HG03457 (cell line): ENCODE results near the gene FCN1.

ENCODE experiments used
- ATAC-seq: cut with Tn5 transposase; IDR thresholded peaks from one replicate; pipeline ENCODE4 v1.9.1; 2021; ENCODE audit warnings: moderate number of reproducible peaks; ENCODE audit not compliant: unreplicated experiment

FCN1 gene

GRCh38 chr9:134915046-134915985 is 2.4 kb downstream of the FCN1 start:
- no peak for ATAC-seq

- no peak for ATAC-seq
These were observed 3.2 kb downstream of the FCN1 start for GRCh38 chr9:134914501-134914834.

DNA sequence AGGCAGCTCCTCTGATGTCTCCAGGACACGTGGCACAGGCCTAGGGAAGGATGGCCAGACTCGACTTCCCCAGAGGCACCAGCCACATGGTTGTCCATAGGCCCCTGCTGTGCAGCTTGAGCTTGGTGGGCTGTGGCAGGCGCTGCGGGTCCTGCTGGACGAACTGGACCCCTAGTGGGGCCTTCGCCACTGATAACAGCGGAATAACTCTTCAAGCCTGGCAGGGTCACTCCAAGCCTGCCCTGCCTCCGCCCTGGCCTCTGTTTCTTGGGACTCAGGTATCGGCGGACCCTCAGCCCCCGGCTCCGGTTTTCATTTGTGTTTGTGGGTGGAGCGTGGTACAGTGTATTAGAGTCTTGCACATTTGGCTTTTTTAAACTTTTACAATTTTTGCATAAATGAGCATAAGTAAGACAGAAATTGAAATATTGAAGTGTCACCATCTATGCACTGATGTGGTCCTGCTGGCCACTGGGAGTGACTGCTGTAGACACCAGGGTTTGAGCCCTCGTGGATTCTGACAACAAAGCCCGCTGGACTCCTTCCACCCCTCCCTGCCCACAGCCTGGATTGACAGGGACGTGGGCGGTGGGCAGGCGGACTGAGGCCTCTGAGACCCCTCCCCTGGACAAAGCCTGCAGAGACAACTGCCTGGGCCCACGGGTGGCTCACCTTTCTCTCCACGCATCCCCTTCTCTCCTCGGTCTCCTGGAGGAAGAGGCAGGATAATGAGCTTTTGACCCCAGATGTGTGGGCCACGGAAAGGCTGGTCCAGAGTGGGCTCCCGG is 3.8 kb downstream of the FCN1 start:
- ATAC-seq, result no peak

DNA sequence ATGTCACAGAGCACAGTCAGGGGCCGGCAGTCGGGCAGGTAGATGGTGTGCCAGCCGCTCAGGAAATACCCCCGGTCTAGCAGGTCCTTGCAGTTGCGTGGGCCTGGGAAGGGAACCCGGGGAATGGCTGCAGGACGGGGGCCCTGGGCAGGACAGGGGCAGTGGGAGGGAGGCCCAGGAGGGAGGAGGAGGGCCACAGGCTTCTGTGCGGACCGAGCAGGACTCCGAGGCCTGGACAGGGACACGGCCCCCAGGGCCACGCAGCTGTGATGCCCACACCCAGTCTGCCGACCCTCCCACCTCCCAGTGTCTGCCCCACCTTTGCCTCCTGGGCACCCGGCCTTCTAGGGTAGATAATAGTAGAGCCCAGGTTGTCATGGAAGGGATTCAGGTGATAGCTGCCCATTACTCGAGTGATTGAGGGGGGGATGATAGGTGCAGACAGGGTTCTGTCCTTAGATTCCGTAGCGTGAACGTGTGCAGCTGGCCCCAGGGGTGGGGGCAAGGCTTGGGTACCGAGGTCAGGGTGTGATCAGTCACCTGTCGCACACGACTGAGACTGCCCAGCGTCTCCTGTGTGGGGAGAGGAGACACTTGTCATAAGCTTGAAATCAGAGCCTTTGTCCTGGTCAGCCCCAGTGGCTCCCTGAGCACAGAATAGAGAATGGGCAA is 4.5 kb downstream of the FCN1 start:
- ATAC-seq, result no peak

- ATAC-seq, result no peak
These were observed 5.4 kb downstream of the FCN1 start for GRCh38 chr9:134912126-134912840.

DNA sequence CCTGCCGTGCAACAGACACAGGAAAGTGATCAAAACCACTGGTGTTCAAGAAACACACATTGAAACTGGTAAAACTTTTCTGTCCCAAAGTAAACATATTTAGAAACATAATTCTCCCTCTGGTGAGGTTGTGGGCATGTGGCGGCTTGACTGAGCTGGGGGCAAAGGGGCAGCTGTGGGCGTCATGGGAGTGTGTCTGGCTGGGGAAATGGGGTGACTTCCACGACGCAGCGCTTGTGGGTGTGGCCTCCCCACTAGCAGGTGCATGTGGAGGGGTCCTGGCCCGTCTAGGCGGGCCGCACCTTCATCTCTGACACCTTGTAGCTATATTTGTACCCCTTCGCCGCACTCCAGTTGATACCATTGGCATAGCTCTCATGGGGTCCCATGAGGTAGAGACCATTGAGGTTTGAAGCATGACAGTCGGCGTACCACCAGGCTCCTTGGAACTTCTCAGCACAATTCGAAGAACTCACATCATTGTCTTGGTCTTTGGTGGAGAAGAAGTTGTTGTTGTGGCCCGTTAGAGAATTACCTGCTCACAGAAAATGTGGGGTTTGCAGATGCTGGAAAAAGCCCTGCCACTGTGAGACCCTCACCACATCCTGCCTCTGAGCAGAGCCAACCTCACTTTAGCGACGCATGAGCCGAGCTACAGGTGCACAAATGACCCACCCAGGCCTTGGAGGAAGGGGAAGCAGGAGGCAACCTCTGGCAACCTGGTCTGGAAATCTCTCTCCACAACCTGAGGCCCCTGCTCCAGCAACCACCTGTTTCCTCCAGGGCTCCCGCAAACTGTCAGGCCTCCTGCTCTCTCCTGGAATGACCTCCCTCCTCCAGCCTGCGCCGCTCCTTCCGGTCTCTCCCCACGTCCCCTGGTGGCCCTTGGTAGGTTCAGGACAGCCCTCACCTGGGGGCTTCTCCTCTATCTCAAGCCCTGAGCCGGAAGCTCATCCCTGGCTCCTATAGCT is 7.9 kb downstream of the FCN1 start:
- ATAC-seq, result no peak

DNA sequence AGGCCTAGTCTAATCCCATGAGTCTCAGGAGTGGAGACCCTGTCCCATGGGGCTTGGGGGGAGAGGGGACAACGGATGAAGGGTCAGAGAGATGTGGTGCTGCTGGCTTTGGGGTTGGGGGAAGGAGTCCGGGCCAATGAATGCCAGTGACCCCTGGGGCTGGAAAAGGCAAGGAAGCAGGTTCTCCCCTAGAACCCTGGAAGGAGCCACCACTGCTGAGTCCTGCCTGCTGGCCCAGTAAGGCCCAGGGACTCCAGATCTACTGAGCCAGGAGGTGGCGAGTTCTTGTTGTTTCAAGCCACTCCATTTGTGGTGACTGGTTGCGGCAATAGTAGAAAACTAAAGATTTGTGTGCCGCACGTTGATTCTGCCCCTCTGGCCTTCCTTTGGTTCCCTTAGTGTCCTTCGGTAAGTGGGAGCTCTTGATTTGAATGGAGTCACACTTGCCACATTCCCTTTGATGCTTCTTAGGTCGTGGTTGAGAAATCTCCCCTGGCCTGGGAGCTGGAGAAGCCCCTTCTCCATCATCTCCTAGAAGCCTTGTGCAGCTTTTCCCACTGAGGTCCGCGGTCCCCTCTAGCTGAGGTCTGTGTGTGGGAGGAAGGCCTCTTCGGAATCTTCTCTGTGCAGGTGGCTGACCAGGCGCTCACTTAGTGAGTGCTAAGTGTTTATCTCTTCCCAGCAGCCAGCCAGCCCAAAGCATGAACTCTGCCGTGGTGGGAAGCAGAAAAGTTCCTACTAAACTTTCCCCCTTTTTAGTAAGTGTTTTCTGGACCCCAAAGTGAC is 9.0 kb downstream of the FCN1 start:
- ATAC-seq, result no peak

- ATAC-seq, result no peak
These were observed 14.8 kb downstream of the FCN1 start for GRCh38 chr9:134902936-134903335.

DNA sequence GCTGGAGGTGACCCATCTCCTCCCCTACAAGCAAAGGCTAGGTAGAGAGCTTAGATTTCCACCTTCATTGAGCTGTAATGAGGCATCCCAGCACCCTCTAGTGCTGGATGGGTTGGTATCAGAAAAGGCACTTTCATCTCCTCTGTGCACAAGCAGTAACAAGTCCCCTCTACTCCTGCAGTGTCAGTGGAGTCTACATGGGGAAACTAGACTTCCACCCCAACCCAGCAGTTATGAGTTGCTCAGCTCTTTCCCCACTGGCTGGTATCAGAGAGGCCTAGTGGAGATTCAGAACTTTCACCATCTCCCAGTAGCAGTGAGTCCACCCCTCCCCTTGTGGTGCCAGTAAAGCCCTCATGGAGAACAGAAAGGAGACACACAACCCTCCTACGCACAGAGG is 17.9 kb downstream of the FCN1 start:
- ATAC-seq, result no peak

GRCh38 chr9:134899168-134899567 is 18.5 kb downstream of the FCN1 start:
- ATAC-seq, result no peak

- ATAC-seq, result no peak
These were observed 19.4 kb downstream of the FCN1 start for GRCh38 chr9:134898319-134898718.

DNA sequence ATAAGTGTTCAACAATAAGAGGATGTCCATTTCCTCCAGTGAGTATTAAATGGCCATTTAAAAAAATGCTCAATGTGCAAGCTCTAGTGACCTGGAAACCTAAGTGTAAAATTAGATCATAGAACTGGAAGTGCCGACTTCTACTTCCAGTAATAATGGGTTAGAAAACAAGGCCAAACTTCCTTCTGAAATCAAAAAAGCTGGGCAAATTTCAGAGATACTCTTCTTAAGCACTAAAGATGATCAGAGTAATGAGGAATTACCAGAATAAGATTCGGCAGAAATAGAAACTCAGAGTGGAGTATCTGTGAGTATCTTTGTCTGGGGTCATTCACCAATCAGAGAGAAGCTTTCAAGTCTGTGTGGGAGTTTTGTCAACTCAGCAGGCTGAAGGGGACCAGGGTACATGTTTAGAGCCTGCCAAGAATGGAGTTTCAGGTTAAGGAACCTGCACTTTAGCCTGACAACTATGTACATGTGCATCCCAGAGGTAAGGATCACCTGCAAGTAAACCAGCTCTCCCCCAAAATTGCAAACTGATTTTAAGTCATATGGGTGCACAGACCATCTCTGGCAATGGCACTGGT is 20.0 kb downstream of the FCN1 start:
- ATAC-seq, result no peak

- ATAC-seq, result no peak
These were observed 20.7 kb downstream of the FCN1 start for GRCh38 chr9:134896834-134897583.

- no peak for ATAC-seq
These were observed 21.5 kb downstream of the FCN1 start for GRCh38 chr9:134895908-134896833.

DNA sequence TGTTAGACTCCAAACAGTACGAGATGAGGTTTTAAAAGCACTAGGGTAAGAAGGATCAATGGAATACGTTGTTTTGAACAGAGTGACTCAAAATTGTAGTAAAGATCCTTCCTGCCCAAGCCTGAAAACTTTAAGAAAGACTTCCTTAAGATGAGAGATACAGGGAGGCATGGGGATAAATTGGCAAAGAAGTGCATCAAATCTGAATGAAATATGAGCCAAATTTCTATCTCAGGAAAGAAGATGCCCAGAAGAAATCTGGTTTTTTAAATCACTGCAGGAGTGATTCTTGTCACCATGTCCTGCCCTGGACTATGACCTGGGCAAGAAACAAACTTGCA is 22.2 kb downstream of the FCN1 start:
- ATAC-seq, result no peak

DNA sequence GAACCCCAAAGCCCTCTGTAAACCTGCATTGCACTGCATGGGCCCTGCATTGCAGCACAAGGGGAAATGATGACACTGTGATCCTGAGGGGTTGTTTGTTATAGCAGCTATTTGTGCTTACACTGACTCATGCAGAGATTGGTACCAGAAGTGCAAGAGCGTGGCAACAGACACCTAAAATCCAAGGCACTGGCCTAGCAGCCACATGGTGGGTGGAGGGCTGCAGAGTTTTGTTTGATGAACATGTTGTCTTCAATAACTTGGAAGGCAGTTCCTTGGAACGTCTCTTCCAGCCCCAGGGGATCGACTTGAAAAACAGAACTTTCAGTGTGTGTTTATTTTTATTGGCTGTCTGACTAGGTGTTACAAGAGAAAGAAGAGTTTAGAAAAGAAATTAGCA is 22.6 kb downstream of the FCN1 start:
- ATAC-seq, result no peak
